Gastroesophageal sphincter (tissue), 4 donors: ENCODE measurements around the gene MRPL37. TPM values are rescaled to one million over a fixed set of nuclear protein-coding genes. Genes with fewer than 3 reads are reported as not detected.
"Not testable (repeated sequence)": the region's sequence is repeated elsewhere in the genome, so short reads cannot be mapped to it uniquely, and the experiment has no call there.

Source experiments
- ATAC-seq: fragments of 150-250 bp; one replicate; pipeline ENCODE4 v1.9.1; 2016; ENCODE audit warnings: mild to moderate bottlenecking, moderate library complexity
- H3K27ac ChIP-seq, 4 donors: fragments of 200-600 bp; sonication (generic) in 3 of 4; 1 replicate in 3 of 4; 2 replicates in 1 of 4; pipeline ENCODE4 v1.5.1; 2016 to 2019
- H3K27me3 ChIP-seq: fragments of 200-600 bp; sonication (generic); one replicate; pipeline ENCODE4 v1.5.1; 2019
- H3K36me3 ChIP-seq, 2 donors: fragments of 200-600 bp; sonication (generic); one replicate each; pipeline ENCODE4 v1.5.1; 2019; ENCODE audit warnings: control low read depth in 1 of 2
- H3K4me1 ChIP-seq, 3 donors: fragments of 200-600 bp; sonication (generic); 1 replicate in 2 of 3; 2 replicates in 1 of 3; pipeline ENCODE4 v1.5.1; 2016 to 2019; ENCODE audit warnings: control low read depth in 2 of 3
- H3K4me3 ChIP-seq, 2 donors: fragments of 200-600 bp; sonication (generic); one replicate each; pipeline ENCODE4 v1.5.1; 2019; ENCODE audit warnings: mild to moderate bottlenecking in 1 of 2, moderate library complexity in 1 of 2
- H3K9me3 ChIP-seq, 3 donors: fragments of 200-600 bp; sonication (generic); one replicate each; pipeline ENCODE4 v1.5.1; 2017 to 2019; ENCODE audit warnings: control low read depth in 2 of 3
- EP300 ChIP-seq: sonication (generic); formaldehyde crosslinking; IDR thresholded peaks from one replicate; pipeline ENCODE4 v1.6.1; 2017; ENCODE audit warnings: antibody characterized with exemption, mild to moderate bottlenecking
- POLR2A ChIP-seq, 2 donors: fragments of 450-650 bp; IDR thresholded peaks; one replicate each; pipeline ENCODE4 v1.6.1; 2017; ENCODE audit warnings: antibody characterized with exemption in 2 of 2, mild to moderate bottlenecking in 2 of 2, moderate library complexity in 1 of 2
- POLR2AphosphoS5 ChIP-seq: sonication (generic); formaldehyde crosslinking; IDR thresholded peaks from one replicate; pipeline ENCODE4 v1.6.1; 2017; ENCODE audit warnings: antibody characterized with exemption
- WGBS, 2 donors: methylation state at CpG; one replicate each; pipeline ENCODE4 v1.1.5; 2018; ENCODE audit warnings: low coverage in 1 of 2; 5-methylcytosine and 5-hydroxymethylcytosine counted together
- total RNA-seq, 4 donors: library from RNA; depleted of rRNA; stranded (reverse); fragments of >200 nt; gene quantifications; one replicate each; pipeline ENCODE4 v1.1.0, GENCODE V29; 2016
- TF ChIP-seq, protein P1 (sequence below), 4 experiments: fragments of 200-600 bp in 2 of 4; fragments of 450-650 bp in 2 of 4; sonication (generic) in 1 of 4; IDR thresholded peaks; one replicate each; pipeline ENCODE4 v1.5.1; 2017 to 2019; ENCODE audit warnings: antibody characterized with exemption in 4 of 4, mild to moderate bottlenecking in 2 of 4, moderate library complexity in 2 of 4

The MRPL37 gene
- total RNA-seq, 4 donors from 2014 or later: 37.3 to 64.5 (median 52.0) TPM

DNA sequence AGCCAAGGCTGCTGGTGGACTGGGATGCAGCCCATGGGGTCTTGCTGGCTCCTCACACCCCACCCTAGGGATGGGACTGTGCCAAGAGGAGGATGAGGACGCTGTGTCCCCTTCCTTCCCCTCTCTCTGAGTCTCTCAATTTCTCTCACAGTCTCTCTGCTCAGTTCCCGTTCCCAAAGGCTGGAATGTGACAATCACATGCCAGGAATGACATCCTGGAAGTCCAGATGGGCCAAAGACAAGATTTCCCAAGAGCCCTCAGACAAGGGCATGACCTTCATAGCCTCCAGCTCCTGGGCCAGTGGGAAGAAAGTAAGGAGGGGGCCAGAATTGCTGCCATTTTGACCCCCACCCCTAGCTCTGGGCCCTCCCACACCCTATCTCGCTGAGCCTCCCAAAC lies 39.6 kb upstream of the MRPL37 start:
- H3K27me3 ChIP-seq: no peaks in the 10 kb centered on the region
- no peak overlapping the region for H3K4me3 ChIP-seq
- TF ChIP-seq EP300 (no peak), POLR2A (IDR thresholded peaks at IDR 0.05) (no peak), POLR2AphosphoS5 (no peak)
- TF ChIP-seq, protein P1, sequence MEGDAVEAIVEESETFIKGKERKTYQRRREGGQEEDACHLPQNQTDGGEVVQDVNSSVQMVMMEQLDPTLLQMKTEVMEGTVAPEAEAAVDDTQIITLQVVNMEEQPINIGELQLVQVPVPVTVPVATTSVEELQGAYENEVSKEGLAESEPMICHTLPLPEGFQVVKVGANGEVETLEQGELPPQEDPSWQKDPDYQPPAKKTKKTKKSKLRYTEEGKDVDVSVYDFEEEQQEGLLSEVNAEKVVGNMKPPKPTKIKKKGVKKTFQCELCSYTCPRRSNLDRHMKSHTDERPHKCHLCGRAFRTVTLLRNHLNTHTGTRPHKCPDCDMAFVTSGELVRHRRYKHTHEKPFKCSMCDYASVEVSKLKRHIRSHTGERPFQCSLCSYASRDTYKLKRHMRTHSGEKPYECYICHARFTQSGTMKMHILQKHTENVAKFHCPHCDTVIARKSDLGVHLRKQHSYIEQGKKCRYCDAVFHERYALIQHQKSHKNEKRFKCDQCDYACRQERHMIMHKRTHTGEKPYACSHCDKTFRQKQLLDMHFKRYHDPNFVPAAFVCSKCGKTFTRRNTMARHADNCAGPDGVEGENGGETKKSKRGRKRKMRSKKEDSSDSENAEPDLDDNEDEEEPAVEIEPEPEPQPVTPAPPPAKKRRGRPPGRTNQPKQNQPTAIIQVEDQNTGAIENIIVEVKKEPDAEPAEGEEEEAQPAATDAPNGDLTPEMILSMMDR (IDR thresholded peaks at IDR 0.05): no peak
- no peaks in the 10 kb centered on the region for H3K4me1 ChIP-seq
- no peaks in the 10 kb centered on the region for H3K9me3 ChIP-seq
- no peak overlapping the region for H3K27ac ChIP-seq
- no peak for ATAC-seq
- 33 to 58% methylated on average over 2 to 3 of the region's 3 CpGs for WGBS, 2 donors
- H3K36me3 ChIP-seq: no peaks in the 10 kb centered on the region

DNA sequence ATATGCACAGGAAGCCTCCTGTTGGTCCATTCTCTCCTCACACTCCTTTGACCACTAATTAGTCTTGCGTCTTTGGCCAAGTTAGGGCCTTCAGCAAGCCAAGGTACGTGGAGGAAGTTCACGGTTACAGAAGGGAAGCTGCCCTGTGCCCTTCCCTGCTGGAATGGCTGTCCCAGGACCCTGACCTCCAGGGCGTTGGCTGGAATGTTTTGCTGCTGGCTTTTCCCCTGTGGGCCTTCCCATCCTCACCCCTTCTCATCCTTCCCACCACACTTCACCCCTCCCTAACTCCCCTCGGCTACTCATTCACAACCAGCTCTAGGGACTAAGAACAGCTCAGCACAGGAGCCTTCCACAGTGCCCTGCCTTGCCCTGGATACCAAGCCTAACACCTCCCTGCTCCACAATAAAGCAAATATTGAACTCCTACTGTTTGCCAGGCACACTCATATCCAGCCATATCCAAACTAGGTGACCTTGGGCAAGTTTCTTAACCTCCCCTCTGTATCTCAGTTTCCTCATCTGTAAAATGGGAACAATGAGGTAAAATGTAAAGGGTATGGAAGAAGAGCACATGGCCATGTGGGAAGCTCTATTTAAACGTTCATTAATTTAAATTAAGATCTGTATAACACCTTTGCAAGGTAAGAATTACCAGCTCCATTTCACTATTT lies 38.3 kb upstream of the MRPL37 start:
- no peak for TF ChIP-seq POLR2A (IDR thresholded peaks at IDR 0.05)
- TF ChIP-seq EP300: no peak
- TF ChIP-seq, protein P1 (IDR thresholded peaks at IDR 0.05): no peak
- TF ChIP-seq POLR2AphosphoS5: no peak
- Histone ChIP-seq H3K4me3 (no peak overlapping the region), H3K9me3 (no peaks in the 10 kb centered on the region), H3K4me1 (no peaks in the 10 kb centered on the region), H3K36me3 (no peaks in the 10 kb centered on the region), H3K27ac (no peak overlapping the region), H3K27me3 (no peaks in the 10 kb centered on the region)
- ATAC-seq: peak; percentile 29
- WGBS, 2 donors: 67 to 69% methylated on average over 3 to 6 of the region's 6 CpGs

GRCh38 chr1:54163051-54163450 lies 36.9 kb upstream of the MRPL37 start:
- no peak overlapping the region for H3K27ac ChIP-seq
- no peak for TF ChIP-seq EP300
- H3K36me3 ChIP-seq: no peaks in the 10 kb centered on the region
- no peaks in the 10 kb centered on the region for H3K4me1 ChIP-seq
- H3K9me3 ChIP-seq: no peaks in the 10 kb centered on the region
- ATAC-seq: no peak
- no peak overlapping the region for H3K4me3 ChIP-seq
- WGBS, 2 donors: 60% methylated on average over 1 of the region's 3 CpGs; no CpG with 5 or more reads in 1 of the 2 donors
- no peaks in the 10 kb centered on the region for H3K27me3 ChIP-seq

DNA sequence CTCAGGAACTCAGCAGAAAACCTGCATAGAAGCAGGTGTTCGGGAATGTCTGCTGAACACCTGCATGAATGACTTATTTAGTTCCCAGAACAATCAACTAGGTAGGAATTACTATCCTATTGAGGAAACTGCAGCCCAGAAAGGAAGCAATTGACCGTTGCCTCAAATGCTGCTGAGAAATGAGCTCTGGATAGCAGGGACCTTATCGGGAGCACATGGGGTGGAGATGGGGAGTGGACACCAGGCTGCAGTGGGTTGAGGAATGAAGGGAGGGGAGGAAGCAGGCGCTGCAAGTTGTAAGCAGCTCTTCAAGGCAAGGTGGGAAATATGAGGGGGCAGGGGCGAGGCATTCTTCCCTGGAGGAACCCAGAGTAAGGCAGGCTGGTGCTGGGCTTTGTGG lies 36.4 kb upstream of the MRPL37 start:
- H3K9me3 ChIP-seq: no peaks in the 10 kb centered on the region
- H3K27ac ChIP-seq: no peak overlapping the region
- no peak for ATAC-seq
- 68 to 90% methylated on average over 3 to 4 of the region's 5 CpGs for WGBS, 2 donors
- no peaks in the 10 kb centered on the region for H3K36me3 ChIP-seq
- TF ChIP-seq EP300: no peak
- no peak for TF ChIP-seq POLR2A (IDR thresholded peaks at IDR 0.05)
- TF ChIP-seq, protein P1 (IDR thresholded peaks at IDR 0.05): no peak
- no peak for TF ChIP-seq POLR2AphosphoS5
- H3K4me1 ChIP-seq: no peaks in the 10 kb centered on the region
- no peak overlapping the region for H3K4me3 ChIP-seq
- H3K27me3 ChIP-seq: no peaks in the 10 kb centered on the region

GRCh38 chr1:54165146-54165545 lies 34.8 kb upstream of the MRPL37 start:
- no peaks in the 10 kb centered on the region for H3K4me1 ChIP-seq
- no peak overlapping the region for H3K27ac ChIP-seq
- H3K27me3 ChIP-seq: no peaks in the 10 kb centered on the region
- no peaks in the 10 kb centered on the region for H3K36me3 ChIP-seq
- no peak overlapping the region for H3K4me3 ChIP-seq
- no peak for TF ChIP-seq POLR2A (IDR thresholded peaks at IDR 0.05)
- TF ChIP-seq POLR2AphosphoS5: no peak
- no peak for TF ChIP-seq EP300
- TF ChIP-seq, protein P1 (IDR thresholded peaks at IDR 0.05): no peak
- WGBS, 2 donors: 100% methylated on average over 1 of the region's 15 CpGs
- no peak for ATAC-seq
- no peaks in the 10 kb centered on the region for H3K9me3 ChIP-seq

- not testable (repeated sequence) for H3K27me3 ChIP-seq, H3K4me1 ChIP-seq, H3K9me3 ChIP-seq, H3K36me3 ChIP-seq, H3K4me3 ChIP-seq, H3K27ac ChIP-seq, ATAC-seq
- 85 to 90% methylated on average over 4 of the region's 8 CpGs for WGBS, 2 donors
Observed at GRCh38 chr1:54166357-54166756, 33.6 kb upstream of the MRPL37 start.
